GM19351 (cell line): ENCODE data around the gene SHC2.
"Not testable (repeated sequence)": the region's sequence is repeated elsewhere in the genome, so short reads cannot be mapped to it uniquely, and the experiment has no call there.

ENCODE experiments used
- ATAC-seq: cut with Tn5 transposase; IDR thresholded peaks from one replicate; pipeline ENCODE4 v1.9.1; 2021; ENCODE audit warnings: mild to moderate bottlenecking, moderate library complexity; ENCODE audit not compliant: unreplicated experiment

SHC2 gene

DNA sequence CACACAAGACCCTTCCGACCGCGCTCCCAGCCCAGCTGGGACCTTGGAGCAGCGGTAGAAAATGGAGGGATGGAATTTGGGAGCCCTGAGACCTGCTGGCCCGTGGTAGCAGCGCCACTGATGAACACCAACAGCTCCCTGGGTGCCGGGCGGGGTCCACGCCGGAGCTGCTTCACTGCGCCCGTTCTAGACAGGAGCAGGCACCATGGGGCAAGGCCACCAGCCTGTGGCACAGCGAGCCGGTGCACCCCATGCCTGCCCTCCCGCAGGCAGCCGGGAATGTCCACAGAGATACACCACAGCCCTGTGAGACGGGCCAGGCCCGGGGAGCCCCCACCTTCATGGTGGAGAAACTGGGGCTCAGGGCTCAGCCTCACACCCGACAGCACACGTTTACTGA is 9.9 kb upstream of the SHC2 start:
- no peak for ATAC-seq

- ATAC-seq, result no peak
These were observed 9.0 kb upstream of the SHC2 start for GRCh38 chr19:469833-470232.

DNA sequence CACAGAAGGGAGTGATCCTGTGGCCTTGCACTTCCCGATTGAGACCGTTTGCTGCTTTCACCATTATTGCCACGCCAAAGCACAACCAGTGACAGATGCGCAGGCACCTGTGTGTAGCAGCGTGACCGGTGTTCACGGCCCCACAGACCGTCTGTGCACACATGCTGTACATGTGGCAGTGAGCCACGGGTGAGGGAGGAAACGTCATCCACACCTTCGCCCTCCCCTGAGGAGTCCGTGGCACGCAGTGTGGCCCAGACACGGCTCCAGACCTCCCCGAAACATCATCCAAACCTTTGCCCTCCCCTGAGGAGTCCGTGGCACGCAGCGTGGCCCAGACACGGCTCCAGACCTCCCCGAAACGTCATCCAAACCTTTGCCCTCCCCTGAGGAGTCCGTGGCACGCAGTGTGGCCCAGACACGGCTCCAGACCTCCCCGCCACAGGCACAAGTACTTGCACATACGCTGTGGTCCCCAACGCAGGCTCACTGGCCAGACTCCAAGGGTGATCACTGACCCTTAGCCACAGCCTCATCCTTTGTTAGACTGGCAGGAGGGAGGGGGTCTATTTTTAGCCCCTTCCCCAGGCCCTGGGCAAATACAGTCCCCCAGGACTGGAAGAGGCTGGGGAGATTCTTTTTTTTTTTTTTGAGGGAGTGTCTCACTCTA is 7.9 kb upstream of the SHC2 start:
- no peak for ATAC-seq

DNA sequence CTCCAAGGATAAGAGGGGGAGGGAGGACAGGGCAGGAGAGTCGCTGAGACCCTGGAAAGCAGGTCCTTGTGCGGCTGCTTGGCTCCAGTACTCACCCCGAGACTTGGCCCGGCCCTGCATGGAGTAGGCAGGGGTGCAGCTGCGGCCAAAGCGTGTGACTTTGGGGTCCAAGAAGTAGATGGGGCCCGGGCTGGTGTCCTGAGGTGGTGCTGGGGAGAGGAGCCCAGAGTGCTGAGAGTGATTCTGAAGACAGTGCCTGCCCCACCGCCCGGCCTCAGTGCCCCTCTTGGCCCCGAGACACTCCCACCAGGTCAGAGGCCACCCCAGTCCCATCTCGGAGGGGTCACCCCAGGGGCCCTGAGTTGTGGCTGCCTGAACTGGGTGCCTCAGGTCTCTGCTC is 6.7 kb upstream of the SHC2 start:
- ATAC-seq, result no peak

DNA sequence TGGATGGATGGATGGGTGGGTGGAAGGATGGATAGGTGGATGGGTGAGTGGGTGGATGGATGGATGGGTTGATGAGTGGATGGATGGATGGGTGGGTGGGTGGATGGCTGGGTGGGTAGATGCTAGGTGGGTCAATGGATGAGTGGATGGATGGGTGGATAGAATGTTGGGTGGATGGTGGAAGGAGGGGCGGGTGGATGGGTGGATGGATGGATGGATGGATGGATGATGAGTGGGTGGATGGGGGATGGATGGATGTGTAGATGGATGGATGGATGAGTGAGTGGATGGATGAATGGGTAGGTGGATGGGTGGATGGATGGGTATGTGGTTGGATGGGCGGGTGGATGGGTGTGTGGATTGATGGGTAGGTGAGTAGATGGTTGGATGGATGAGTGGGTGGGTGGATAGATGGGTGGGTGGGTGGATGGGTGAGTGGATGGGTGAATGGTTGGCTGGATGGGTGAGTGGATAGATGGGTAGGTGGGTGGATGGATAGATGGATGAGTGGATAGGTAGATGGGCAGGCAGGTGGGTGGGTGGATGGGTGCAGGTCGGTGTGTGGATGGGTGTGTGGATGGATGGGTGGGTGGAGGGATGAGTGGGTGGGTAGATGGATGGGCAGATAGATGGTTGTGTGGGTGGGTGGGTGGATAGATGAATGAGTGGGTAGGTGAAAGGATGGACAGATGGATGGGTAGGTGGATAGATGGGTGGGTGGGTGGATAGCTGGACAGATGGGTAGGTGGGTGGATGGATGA is 4.4 kb upstream of the SHC2 start:
- no peak for ATAC-seq

- no peak for ATAC-seq
These were observed 3.3 kb upstream of the SHC2 start for GRCh38 chr19:464208-464545.

DNA sequence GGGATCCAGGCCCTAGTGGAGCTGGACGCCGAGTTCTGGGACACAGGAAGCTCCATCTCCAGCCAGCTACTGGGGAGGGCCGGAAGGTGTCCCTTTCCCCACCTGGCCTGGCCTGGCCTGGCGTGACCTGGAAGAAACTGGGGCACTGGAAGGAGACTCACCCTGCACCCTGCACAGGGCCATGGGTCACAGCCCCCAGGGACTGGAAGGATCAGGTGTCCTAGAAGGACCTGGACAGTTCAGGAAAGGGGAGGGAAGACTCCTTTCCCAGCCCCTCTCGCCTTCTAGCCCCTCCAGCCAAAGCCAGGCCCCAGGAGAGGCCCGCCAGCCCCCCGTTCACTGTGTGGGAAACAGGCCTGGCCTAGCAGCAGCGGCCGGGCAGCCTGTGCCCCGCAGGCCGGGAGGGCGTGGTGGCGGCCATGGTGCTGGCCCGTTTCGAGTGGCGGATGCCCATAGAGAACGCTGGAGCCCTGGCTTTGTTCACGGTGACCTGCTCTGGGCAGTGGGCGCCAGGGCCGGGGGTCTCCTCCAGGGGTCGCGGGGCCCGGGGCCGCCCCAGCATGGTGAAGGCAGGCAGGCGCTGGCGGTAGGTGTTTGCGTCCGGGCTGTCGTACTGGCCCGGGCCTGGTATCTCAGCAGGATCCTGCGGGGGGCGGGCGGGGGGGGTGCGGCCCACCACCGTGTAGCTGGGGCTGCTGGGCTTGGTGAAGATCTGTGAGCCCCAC is 2.8 kb upstream of the SHC2 start:
- ATAC-seq, result no peak

GRCh38 chr19:461721-462551 is 1.1 kb upstream of the SHC2 start:
- no peak for ATAC-seq

DNA sequence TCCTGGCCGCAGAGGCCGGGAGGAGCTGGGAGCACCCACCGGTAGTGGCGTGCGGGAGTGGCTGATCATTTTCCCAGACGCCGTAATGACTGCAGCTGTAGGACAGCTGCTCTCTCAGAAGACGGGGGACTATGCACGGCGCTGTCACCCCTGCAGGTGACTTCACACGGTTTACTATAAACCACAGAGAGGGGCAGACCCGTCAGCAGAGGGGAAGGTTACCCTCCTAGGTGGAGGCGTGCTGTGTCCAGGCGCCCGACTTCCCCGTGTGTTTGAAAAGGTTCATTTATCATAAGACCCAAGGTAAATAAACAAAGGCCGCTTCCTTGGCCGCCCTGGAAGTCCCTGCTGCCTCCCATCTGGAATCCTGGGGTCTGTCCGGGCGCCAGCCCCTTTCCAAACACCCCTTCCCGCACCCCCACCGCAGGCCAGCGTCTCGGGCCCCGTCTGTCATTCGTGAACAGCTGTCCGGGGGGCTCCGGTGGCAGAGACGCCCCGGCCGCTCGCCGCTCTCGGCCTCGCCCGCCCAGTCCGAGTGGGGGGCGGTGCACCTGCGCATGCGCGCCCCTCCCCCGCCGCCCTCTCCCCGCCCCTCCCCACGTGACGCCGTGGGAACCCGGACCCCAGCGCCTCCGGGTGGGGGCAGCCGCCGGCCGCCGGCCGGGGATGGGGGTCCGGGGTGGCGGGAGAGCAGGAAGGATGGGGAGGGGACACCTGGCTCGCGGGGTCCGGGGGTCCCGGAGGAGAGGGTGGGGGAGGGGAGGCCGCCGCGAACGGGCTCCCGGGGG is 915 bp downstream of the SHC2 start:
- no peak for ATAC-seq

- no peak for ATAC-seq
These were observed 2.5 kb downstream of the SHC2 start for GRCh38 chr19:458091-459042.

- no peak for ATAC-seq
These were observed 3.2 kb downstream of the SHC2 start for GRCh38 chr19:457636-458035.

DNA sequence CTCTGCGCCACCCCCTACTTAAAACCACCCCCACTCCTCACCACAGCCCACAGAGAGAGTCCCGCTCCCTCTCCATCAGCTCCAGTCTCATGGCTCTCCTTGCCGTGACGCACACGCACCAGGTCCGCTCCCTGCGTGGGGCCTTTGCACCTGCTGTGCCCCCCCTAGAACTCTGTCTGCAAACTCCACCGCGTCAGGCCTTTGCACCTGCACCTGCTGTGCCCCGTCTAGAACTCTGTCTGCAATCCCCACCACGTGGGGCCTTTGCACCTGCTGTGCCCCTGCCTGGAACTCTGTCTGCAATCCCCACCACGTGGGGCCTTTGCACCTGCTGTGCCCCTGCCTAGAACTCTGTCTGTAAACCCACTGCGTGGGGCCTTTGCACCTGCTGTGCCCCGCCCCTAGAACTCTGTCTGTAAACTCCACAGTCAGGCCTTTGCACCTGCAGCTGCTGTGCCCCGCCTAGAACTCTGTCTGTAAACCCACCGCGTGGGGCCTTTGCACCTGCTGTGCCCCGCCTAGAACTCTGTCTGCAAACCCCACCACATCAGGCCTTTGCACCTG is 4.2 kb downstream of the SHC2 start:
- no peak for ATAC-seq

DNA sequence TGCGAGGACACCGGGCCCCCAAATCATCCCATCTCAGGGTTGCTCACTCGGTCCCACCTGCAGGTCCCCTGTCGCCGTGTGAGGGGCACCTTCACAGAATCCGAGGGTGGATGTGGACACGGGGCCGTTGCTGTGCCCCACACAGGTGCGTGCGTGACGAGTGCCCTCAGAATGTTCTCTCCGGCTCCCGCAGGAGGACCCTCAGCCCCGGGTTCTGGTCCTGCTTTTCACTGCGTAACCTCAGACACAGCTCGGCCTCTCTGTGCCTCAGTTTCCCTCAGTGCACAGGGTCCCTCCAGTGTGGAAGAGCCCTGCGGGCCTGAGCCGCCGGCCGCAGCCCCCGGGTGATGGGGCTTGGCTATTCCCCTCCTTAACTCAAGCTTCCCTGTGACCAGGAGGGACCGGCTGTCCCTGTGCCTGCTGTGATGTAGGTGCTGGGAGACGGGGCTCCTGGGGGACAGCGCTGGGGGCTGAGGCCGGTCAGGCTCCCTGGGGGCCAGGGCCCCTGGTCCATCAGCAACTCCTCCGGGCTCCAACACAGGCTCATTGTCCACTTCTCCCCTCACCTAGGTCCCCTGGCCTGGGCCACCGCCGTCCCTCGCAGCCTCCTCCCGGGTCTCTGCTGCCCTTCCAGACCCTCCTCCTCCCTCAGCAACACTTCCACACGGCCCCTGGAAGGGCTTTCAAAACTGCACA is 4.8 kb downstream of the SHC2 start:
- ATAC-seq, result no peak

DNA sequence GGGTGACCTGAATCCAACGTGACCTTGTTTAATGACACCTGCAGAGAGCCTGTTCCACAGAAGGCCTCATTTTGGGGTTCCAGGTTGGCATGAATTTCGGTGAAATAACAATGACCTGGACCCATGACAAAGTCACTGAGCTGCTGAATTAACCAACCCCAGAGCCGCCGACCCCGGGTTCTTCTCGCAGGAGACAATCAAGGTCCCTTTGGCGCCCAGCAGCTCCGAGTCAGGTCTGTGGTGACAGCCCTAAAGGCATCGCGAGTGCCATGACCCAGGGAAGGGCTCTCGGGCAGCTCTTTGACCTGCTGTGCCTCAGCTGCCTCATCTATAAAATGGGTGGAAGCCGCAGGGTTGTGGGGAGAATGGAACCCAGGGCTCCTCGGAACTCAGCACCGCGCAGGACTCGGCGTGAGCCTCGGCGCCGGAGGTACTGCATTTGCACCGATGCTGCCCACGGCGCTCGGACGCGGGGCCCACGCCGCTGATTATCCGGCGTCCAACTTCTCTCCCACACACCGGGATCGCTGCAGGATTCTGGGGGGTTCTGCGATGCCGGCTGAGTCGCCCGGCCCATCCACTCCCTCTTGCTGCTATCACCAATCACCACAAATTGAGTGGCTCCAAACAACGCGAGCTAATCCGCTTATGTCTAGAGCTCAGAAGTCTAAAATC is 5.7 kb downstream of the SHC2 start:
- no peak for ATAC-seq

DNA sequence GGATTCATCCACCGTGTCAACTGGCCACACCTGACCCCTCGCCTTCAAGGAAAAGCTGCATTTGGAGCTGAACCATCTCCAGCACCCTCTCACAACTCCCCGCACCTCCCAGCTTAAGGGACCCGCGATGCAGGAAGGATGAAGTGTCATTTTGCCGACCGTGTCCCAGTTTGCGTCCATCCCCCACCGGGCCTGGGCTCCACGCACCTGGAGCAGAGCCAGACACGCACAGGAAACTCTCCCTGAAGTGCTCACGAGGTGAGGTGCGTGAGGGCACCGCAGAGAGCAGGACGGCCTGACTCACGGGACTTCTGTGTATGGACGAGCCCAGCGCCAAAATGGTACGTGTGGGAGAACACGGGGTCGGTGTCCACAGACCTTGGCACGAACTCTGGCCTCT is 7.2 kb downstream of the SHC2 start:
- ATAC-seq, result no peak

GRCh38 chr19:452829-453228 is 8.0 kb downstream of the SHC2 start:
- ATAC-seq, result no peak

DNA sequence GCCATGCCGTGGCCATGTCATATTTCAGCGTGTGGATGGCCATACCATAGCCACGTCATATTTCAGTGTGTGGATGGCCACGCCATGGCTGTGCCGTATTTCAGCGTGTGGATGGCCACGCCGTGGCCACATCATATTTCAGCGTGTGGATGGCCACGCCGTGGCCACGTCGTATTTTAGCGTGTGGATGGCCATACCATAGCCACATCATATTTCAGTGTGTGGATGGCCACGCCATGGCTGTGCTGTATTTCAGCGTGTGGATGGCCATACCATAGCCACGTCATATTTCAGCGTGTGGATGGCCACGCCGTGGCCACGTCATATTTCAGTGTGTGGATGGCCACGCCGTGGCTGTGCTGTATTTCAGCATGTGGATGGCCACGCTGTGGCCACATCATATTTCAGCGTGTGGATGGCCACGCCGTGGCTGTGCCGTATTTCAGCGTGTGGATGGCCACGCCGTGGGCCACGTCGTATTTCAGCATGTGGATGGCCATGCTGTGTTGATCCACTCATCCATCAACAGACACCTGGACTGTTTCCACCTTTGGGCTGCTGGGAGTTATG is 9.8 kb downstream of the SHC2 start:
- not testable (repeated sequence) for ATAC-seq

- no peak for ATAC-seq
These were observed 10.9 kb downstream of the SHC2 start for GRCh38 chr19:449916-450315.
